Activated CD4-positive, alpha-beta T cell treated with anti-CD3 and anti-CD28 coated beads for 24 hours (primary cell): ENCODE data around the gene FNDC5.

Experiments
- DNase-seq, 2 donors: peaks; one replicate each; pipeline ENCODE4 v3.0.0-alpha.2; 2020; ENCODE audit warnings: low read depth in 2 of 2

FNDC5 gene

GRCh38 chr1:32813941-32814739 lies 56.6 kb downstream of the FNDC5 start:
- no peak for DNase-seq
